Neural progenitor cell (in vitro differentiated cells): Measurements from ENCODE around the gene JAG2.

Experiments
- CTCF ChIP-seq: fragments of 200-600 bp; sonication (generic); IDR thresholded peaks from 2 replicates; pipeline ENCODE4 v1.5.1; 2017; ENCODE audit warnings: antibody characterized with exemption, mild to moderate bottlenecking
- EZH2phosphoT487 ChIP-seq: fragments of 200-600 bp; sonication (generic); IDR thresholded peaks from 2 replicates; pipeline ENCODE4 v1.6.1; 2017; ENCODE audit warnings: antibody characterized with exemption

- no peak for TF ChIP-seq CTCF
- no peak for TF ChIP-seq EZH2phosphoT487
Observed at GRCh38 chr14:105128059-105128458, 40.5 kb downstream of the JAG2 start.
